Umbilical cord (tissue), 2 donors: Measurements from ENCODE around the gene PDE6D. TPM values are rescaled to one million over a fixed set of nuclear protein-coding genes. Genes with fewer than 3 reads are reported as not detected.
"Not testable (repeated sequence)": the region's sequence is repeated elsewhere in the genome, so short reads cannot be mapped to it uniquely, and the experiment has no call there.

ENCODE experiments used
- DNase-seq: peaks from one replicate; pipeline ENCODE4 v3.0.0-alpha.2; 2015; ENCODE audit warnings: low spot score
- total RNA-seq: library from RNA; depleted of rRNA; stranded (reverse); fragments of >200 nt; gene quantifications from one replicate; pipeline ENCODE4 v1.2.3, GENCODE V29; 2014; ENCODE audit warnings: low replicate concordance; ENCODE audit not compliant: insufficient read depth

Gene PDE6D
- total RNA-seq, 1 donor from 2014 or later: 13.5 TPM

DNA sequence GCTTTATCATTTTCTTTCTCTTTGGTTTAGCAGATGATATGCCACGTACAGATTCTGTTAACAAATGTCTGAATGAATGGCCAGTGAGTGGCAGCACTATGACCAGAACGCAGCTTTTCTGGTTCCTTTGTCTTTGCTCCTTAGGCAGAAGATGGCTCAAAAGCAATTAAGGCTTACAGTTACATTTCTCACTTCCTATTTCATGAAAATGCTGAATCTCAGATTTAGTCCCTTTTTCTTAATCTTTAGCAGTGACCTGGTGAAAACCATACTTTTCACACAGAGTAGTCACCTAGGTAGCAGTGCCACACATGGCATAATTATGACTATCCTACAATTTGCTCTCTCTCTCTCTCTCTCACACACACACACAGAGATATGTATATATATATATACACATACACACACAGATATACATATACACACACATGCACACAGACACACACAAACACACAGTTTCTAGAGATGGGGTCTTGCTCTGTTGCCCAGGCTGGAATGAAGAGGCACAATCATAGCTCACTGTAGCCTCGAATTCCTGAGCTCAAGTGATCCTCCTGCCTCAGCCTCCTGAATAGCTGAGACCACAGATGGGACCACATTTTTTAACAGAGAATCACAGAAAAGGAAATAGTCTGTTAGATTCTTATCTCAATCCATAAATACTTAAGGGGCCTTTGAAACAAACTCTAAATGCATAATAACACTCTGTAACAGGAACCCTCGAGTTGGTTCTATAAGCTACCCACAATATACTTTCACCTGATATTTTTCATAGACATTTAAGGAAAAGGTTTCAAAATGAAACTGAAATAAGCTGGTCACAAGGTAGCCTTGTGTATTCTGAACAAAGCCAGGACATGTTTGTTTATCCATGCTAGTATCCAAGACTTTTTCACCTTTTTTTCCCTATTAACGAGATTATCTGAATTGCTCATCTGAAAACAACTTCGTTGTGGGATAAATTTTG, 11.6 kb downstream of the PDE6D start:
- no peak for DNase-seq

DNA sequence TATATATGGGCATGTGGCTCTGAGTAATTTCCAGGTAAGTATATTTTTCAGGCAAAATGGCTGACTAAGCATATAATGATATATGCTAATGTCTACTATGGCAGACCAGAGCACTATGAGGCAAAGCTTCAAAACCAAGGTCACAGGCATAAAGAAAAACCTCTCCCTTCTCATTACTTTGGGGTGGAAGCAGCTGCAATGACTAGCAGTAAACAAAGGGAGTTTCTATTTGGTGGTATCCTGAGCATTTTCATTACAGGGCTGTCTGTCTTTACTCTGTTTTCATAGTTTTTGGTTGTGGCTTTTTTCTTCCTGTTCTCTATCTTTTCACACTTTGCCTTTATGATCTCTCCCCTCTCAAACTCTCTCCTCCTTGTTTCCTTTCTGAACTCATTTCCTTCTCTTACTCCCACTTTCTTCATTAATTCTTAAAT, 15.6 kb downstream of the PDE6D start:
- no peak for DNase-seq

DNA sequence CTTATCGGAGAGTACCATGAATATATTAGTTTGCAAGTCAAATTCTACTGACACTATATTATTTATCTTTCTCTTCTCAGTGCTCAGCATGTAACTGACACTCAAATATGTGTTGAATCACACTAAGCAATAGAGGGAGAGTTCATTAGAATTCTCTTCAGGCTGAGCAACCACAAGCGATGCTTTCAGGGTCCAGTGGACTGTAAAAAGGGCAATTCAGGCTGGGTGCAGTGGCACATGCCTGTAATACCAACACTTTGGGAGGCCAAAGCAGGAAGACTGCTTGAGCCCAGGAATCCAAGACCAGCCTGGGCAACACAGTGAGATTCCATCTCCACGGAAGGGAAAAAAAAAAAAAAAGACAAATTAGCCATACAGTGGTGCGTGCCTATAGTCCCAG, 16.3 kb downstream of the PDE6D start:
- DNase-seq: no peak

DNA sequence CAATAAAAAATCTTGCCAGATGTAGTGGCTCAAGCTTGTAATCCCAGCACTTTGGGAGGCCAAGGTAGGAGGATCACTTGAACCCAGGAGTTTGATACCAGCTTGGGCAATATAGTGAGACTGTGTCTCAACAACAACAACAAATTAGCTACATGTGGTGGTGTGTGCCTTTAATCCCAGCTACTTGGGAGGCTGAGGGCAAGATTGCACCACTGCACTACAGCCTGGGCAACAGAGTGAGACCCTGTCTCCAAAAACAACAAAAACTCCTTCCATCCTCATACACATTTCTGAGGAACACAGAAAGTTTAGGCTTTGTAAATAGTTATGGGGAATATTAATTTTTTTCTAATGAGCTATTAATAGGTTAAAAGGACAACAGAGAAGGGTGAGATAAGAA, 17.0 kb downstream of the PDE6D start:
- no peak for DNase-seq

DNA sequence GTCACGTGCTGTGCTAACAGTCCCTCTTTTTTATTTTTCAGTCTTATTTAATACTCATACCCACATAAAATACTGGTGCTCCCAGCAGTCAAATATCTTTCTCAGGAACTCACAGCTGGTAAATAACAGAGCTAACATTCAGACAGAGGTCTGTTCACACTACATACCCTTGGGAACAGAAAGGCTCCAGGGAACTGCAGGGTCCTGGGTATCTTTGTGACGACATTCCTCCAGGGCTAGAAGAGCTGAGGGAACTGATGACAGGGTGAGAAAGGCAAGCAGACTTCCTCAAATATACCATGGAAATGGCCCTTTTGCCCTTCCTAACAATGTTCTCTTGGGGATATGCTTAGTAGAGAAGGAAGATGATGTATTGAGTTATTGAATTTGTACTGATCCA, 19.3 kb downstream of the PDE6D start:
- DNase-seq: no peak

DNA sequence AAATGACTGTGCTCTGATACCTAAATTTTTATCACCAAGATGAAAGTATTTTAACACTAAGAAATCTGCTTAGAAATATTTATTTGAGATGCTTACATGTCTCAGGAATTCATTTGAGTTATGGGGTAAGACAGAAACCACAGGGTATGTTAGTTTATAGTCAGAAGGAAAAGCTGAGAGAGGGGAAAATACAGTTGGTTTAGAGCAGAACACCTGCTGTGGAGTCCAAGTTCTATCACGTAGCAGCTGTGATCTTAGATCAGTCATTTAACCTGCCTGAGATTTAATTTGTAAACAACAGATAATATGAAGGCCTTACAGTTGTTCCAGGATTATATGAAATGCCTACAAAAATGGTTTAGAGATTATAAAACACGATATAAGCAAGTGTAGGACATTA, 29.0 kb downstream of the PDE6D start:
- DNase-seq: no peak

DNA sequence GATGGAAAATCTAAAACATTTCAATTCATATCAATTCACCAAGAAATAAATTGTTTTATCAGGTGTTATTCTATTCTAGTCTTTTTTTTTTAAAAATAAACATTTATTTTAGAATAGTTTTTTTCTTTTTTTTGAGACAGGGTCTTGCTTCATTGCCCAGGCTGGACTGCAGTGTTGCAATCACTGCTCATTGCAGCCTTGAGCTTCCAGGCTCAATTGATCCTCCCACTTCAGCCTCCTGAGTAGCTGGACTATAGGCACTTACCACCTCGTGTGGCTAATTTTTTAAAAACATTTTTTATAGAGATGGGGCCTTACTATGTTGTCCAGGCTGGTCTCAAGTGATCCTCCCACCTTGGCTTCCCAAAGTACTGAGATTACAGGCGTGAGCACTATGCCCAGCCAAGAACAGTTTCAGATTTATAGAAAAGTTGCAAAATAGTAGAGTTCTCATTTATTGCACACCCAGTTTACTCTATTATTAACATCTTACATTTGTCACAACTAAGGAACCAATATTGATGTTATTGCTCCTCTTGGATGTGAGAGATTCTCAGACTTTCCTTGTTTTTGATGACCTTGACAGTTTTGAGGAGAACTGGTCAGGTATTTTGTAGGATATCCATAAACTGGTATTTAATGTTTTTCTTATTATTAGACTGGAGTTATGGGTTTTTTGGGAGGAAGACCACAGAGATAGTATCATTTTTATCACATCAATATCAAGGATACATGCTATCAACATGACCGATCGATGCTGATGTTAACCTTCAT, 29.9 kb downstream of the PDE6D start:
- DNase-seq: no peak

DNA sequence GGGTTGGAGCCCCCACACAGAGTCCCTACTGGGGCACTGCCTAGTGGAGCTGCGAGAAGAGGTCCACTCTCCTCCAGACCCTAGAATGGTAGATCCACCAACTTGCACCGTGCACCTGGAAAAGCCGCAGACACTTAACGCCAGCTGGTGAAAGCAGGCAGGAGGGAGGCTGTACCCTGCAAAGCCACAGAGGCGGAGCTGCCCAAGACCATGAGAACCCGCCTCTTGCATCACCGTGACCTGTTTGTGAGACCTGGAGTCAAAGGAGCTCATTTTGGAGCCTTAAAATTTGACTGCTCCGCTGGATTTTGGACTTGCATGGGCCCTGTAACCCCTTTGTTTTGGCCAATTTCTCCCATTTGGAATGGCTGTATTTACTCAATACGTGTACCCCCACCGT, 32.1 kb downstream of the PDE6D start:
- not testable (repeated sequence) for DNase-seq

DNA sequence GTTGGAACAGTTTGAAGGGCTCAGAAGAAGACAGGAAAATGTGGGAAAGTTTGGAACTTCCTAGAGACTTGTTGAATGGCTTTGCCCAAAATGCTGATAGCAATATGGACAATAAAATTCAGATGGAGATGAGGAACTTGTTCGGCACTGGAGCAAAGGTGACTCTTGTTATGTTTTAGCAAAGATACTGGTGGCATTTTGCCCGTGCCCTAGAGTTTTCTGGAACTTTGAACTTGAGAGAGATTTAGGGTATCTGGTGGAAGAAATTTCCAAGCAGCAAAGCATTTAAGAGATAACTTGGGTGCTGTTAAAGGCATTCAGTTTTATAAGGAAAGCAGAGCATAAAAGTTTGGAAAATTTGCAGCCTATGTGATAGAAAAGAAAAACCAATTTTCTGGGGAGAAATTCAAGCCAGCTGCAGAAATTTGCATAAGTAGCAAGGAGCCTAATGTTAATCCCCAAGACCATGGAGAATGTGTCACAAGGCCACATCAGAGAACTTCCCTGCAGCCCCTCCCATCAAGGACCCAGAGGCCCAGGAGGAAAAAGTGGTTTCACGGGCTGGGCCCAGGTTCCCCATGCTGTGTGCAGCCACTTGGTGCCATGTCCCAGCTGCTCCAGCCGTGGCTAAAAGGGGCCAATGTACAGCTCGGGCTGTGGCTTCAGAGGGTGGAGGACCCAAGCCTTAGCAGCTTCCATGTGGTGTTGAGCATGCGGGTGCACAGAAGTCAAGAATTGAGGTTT, 32.8 kb downstream of the PDE6D start:
- DNase-seq: not testable (repeated sequence)

DNA sequence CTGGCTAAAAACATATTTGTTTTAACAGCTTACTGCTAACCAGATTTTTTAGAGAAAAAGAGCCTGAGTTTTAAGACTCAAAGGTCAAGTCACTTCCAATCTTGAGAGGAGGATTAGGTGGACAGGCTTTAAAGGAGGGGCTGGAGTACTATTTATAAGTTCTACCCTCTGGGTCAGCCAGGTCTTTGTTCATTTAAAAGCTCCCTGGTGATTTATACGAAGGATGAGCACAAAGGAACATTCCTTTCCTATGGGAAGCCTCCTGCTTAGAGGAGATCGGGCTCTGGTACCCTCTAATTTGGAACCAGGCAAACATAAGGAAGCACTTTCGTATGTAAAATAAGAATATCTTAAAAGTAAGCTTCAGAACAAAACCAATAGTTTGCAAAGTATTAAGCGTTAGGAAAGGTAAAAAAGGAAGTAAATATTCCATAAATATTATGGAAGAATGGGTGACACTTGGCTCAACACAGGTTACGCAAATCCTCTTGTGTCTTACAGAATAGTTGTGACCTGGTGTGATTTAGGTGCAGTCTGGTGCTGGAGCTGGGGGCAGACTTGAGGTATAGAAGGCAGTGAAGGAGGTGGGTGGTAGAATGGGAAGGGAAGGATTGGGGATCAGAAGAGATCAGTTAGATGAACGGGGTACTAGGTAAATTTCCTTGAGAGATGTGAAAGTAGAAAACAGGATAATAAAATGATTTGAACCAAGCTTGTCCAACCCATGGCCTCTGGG, 35.6 kb downstream of the PDE6D start:
- no peak for DNase-seq

DNA sequence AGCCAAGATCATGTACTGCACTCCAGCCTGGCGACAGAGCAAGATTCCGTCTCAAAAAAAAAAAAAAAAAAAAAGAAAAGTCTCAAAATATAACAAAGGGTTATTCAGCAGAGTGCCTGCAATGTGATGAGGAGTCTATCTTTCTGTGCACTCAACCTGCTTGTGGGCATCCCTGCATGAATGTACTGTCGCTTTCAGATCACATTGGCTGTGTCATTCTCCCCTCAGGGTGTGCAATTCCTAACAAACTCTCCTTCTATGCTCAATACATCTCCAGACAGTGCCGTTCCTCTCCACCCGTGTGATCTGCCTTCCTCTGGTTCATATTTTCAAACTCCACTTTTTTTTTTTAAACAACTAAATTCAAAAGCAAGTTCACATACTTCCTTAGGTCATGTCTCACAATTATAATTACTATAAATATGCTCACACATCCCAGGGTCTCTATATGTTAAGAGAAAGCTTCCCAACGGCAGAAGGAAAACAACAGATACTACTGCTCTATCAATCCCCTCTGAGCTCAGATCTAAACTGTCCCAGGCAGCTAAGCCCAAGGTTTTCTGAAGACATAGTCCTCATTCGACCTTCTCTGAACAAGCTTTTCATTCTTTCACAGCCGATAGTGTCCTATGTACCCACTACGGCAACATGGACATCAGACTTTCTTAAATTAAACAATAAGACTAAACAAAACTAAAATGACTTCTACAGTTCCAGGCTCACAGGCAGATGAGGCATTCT, 37.5 kb downstream of the PDE6D start:
- no peak for DNase-seq

DNA sequence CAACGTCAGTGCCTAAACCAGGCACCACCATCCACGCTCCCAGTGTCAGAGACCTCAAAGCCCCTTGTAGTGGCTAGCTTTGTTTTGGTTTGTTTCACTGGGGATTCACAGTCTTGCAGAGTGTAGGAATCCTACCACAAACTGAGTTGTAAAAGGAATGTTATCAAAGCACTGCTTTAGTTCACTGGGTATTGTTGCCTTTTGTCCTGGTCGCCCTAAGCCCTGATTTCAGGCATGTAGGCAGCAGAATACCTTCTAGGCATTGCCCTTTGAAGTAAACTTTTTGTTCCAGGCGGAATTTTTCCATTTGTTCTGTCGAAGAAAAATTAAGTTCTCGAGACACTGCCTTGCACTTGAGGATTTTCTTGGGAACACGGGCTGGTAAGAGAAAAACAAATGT, 43.3 kb downstream of the PDE6D start:
- DNase-seq: no peak

DNA sequence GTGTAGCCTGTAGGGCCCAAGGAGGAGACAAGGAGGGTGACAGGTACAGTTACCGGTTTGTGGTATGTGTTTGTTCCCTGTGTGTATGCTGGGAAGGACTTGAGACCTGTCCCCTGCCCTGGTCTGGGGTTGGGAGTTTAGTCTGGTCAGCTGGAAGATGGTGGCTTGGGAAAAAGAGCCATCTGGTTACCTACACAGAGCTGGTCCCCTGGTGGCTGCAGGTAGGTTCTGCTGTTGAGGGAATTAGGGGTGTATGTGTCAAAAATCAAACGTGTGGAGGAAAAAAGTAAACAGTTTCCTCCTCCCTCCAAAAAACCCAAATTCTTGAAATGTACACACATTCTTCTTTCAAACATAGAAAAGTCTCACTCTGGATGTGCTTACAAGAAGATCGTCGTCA, 48.5 kb downstream of the PDE6D start:
- no peak for DNase-seq

DNA sequence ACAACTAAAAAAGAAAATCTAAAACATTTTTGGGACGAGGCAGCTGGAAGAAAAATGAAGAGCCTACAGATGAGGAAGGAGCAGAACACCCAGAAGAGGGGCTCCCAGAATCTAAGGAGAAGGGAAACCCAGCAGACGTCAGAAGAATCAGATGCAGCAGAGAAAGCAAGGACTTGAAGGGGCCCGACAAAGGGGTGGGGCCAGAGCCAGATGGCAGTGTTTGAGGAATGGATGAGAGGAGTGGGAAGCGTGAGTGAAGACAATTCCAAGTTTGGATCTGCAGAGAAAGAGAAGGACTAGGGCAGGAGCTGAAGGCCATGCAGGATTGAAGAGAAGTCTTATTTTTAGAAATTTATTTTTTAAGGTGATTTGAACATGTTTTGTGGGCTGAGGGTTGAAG, 53.5 kb downstream of the PDE6D start:
- no peak for DNase-seq

DNA sequence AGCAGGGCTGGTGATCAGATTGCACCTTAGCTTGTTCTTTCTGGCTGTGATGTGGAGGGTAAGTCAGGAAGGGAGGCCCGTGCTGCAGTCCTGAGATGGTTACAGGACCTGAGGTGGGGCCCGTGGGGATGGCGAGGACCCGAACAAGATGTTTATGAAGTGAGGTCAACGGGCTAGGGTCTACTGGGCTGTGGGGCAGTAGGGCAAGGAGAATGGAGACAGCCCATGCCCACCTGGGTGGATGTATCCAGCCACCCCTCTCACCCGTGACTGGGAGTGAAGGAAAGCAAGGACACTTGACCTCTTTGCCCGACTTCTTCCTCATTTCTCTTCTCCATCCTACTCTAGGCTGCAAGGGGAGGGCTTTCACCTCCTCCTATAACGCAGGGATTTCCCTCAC, 54.8 kb downstream of the PDE6D start:
- DNase-seq: no peak

DNA sequence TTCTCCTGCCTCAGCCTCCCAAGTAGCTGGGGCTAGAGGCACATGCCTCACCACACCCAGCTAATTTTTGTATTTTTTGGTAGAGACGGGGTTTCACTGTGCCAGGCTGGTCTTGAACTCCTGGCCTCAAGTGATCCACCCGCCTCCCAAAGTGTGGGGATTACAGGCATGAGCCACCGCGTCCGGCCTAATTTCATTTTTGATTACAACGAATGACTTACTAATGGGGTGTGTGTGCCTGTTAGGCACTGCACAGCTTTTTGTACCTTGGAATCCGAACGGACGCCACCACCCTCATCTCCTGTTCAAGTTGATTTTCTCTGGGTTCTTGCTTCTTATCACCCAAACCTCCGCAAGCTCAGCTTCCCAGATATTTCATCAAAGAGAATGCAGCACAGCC, 55.6 kb downstream of the PDE6D start:
- DNase-seq: no peak

DNA sequence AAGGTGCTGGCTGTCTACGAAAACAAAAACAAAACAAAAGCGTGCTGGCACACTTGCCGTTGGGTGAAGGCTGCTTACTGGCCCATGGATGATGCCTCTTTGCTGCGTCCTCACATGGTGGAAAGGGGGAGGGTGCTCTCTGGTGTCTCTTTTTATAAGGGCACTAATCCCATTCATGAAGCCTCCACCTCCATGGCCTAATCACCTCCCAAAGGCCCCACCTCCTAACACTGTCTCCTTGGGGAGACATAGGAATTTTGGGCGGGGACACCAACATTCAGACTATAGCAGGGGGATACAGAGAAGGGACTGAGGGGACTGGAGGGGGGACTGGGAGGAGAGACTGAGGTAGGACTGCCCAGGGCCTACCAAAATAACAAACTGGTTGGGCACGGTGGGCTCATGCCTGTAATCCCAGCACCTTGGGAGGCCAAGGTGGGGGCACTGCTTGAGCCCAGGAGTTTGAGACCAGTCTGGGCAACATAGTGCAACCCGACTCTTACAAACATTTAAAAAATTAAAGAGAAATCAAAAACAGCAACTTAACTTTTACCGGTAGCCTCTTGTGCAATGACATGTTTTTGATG, 58.3 kb downstream of the PDE6D start:
- DNase-seq: no peak

DNA sequence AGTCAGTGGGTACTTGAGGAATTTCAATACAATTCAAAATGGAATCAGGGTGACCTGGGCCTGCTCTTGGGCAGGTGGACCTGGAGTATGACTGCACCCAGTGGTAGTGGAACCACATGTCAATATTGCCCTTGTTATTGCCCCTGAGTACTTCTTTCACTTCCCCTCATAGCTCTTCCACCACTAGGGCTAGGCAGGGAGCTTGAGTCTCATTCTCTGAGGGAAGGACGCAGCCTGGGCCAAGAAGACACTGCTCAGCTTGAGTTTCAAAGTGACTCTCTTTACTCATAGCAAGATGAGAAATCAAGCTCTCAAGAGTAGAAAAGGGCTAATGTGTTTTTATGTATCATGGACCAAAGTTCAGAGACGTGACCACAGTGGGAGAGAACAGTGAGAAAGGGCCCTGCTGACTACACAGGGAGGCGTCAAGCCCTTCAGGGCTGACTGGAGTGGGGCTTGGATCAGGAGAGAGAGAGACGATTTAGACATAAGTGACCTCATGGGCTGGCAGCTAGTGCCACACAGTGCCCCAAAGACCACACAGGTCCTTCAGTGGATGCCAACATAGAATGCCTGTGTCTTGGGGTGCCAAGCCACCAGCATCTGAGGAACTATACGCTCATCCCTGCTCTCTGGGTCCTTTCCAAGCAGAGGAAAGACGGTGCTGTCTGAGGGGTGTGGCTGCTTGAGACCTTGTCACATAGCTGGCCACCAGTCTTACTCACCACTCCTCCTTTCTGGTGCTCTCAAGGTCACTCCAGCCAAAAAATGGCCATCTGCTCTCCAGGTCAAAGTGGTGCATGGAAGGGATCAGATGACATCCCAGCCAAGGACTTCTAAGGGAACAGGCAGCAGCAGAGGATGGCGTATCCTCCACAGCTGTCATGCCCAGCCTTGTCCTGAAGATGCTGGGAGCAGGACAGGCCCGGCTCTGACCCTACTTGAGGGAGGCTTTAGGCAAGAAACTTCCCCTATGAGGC, 59.8 kb downstream of the PDE6D start:
- DNase-seq: no peak
